HepG2 (cell line): Measurements from ENCODE around the gene PRDM8.

Experiments used
- BHLHE40 ChIP-seq: IDR thresholded peaks from 2 replicates; pipeline ENCODE4 v1.6.1; 2011; ENCODE audit warnings: low read length, improper control_type of control experiment
- FOSL1 ChIP-seq: sonication (generic); formaldehyde crosslinking; IDR thresholded peaks from 2 replicates; pipeline ENCODE4 v1.9.0; 2021; ENCODE audit warnings: missing genetic modification reagents, borderline replicate concordance
- FOXP4 ChIP-seq: sonication (generic); formaldehyde crosslinking; IDR thresholded peaks from 2 replicates; pipeline ENCODE4 v1.4.0; 2020; ENCODE audit warnings: missing genetic modification reagents
- MATR3 ChIP-seq: sonication (generic); formaldehyde crosslinking; IDR thresholded peaks from 2 replicates; pipeline ENCODE4 v1.4.0; 2020; ENCODE audit warnings: missing genetic modification reagents
- MIER2 ChIP-seq: IDR thresholded peaks from 2 replicates; pipeline ENCODE4 v1.6.1; 2016; ENCODE audit warnings: missing biosample characterization, missing genetic modification reagents
- NFE2L2 ChIP-seq: fragments of 150-350 bp; IDR thresholded peaks from 2 replicates; pipeline ENCODE4 v1.6.1; 2014; ENCODE audit warnings: low read length
- TAF1 ChIP-seq: sonication (generic); formaldehyde crosslinking; IDR thresholded peaks from 2 replicates; pipeline ENCODE4 v1.4.0; 2020; ENCODE audit warnings: missing genetic modification reagents
- ZFP37 ChIP-seq: sonication (generic); formaldehyde crosslinking; IDR thresholded peaks from 2 replicates; pipeline ENCODE4 v1.4.0; 2020; ENCODE audit warnings: missing genetic modification reagents, borderline replicate concordance
- TF ChIP-seq, protein P1 (sequence below): sonication (generic); formaldehyde crosslinking; IDR thresholded peaks from 2 replicates; pipeline ENCODE4 v1.5.0; 2020; ENCODE audit warnings: mild to moderate bottlenecking, missing genetic modification reagents, moderate library complexity
- TF ChIP-seq, protein P2 (sequence below): sonication (generic); formaldehyde crosslinking; IDR thresholded peaks from 2 replicates; pipeline ENCODE4 v1.5.1; 2020; ENCODE audit warnings: missing genetic modification reagents, mild to moderate bottlenecking, borderline replicate concordance
- TF ChIP-seq, protein P3 (sequence below), 2 experiments: fragments of 450-650 bp in 1 of 2; sonication (generic) in 1 of 2; formaldehyde crosslinking; IDR thresholded peaks; 2 replicates each; pipeline versions ENCODE4 v1.5.0 to v1.8.0; 2020 to 2022; ENCODE audit warnings: mild to moderate bottlenecking in 1 of 2, missing genetic modification reagents in 1 of 2

GRCh38 chr4:80172203-80172602, 25.1 kb upstream of the PRDM8 start:
- TF ChIP-seq MATR3 (CRISPR knock-in tag) (no peak), NFE2L2 (no peak), TAF1 (no peak), FOSL1 (CRISPR knock-in tag) (no peak), ZFP37 (no peak), FOXP4 (CRISPR knock-in tag) (no peak), MIER2 (CRISPR knock-in tag) (no peak), BHLHE40 (no peak)
- TF ChIP-seq, protein P1, sequence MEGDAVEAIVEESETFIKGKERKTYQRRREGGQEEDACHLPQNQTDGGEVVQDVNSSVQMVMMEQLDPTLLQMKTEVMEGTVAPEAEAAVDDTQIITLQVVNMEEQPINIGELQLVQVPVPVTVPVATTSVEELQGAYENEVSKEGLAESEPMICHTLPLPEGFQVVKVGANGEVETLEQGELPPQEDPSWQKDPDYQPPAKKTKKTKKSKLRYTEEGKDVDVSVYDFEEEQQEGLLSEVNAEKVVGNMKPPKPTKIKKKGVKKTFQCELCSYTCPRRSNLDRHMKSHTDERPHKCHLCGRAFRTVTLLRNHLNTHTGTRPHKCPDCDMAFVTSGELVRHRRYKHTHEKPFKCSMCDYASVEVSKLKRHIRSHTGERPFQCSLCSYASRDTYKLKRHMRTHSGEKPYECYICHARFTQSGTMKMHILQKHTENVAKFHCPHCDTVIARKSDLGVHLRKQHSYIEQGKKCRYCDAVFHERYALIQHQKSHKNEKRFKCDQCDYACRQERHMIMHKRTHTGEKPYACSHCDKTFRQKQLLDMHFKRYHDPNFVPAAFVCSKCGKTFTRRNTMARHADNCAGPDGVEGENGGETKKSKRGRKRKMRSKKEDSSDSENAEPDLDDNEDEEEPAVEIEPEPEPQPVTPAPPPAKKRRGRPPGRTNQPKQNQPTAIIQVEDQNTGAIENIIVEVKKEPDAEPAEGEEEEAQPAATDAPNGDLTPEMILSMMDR (CRISPR knock-in tag), result no peak
- TF ChIP-seq, protein P2, sequence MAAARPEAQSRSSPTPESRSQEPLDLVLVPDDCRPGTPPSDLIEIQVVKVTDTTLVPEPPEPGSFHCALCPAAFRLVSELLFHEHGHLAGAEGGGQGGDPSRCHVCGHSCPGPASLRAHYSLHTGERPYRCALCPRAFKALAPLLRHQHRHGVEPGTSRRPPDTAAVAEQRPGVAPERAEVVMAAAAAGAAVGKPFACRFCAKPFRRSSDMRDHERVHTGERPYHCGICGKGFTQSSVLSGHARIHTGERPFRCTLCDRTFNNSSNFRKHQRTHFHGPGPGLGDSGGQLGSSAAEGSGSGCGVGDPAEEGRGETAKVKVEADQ (CRISPR knock-in tag), result no peak
- TF ChIP-seq, protein P3, sequence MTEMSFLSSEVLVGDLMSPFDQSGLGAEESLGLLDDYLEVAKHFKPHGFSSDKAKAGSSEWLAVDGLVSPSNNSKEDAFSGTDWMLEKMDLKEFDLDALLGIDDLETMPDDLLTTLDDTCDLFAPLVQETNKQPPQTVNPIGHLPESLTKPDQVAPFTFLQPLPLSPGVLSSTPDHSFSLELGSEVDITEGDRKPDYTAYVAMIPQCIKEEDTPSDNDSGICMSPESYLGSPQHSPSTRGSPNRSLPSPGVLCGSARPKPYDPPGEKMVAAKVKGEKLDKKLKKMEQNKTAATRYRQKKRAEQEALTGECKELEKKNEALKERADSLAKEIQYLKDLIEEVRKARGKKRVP (CRISPR knock-in tag; IDR thresholded peaks at IDR 0.05), result no peak
